Stomach (tissue), 4 donors: ENCODE results near the gene FUOM.

Experiments
- CTCF ChIP-seq, 7 experiments: fragments of 450-650 bp in 4 of 7; fragments of 200-600 bp in 3 of 7; sonication (generic) in 3 of 7; IDR thresholded peaks; one replicate each; pipeline ENCODE4 v1.5.1; 2016 to 2019; ENCODE audit warnings: antibody characterized with exemption in 7 of 7, control low read depth in 2 of 7, mild to moderate bottlenecking in 1 of 7
- POLR2AphosphoS5 ChIP-seq, 3 donors: sonication (generic); formaldehyde crosslinking; IDR thresholded peaks; one replicate each; pipeline ENCODE4 v1.6.1; 2016; ENCODE audit warnings: antibody characterized with exemption in 3 of 3

- TF ChIP-seq CTCF (IDR thresholded peaks at IDR 0.05) (no peak), POLR2AphosphoS5 (IDR thresholded peaks at IDR 0.05) (no peak)
These were observed 14.7 kb upstream of the FUOM start for GRCh38 chr10:133372507-133372906.
